GM21717 (cell line): Measurements from ENCODE around the gene SYTL4.

ENCODE experiments used
- ATAC-seq: cut with Tn5 transposase; IDR thresholded peaks from one replicate; pipeline ENCODE4 v1.9.1; 2021; ENCODE audit warnings: mild to moderate bottlenecking, moderate library complexity; ENCODE audit not compliant: unreplicated experiment

The SYTL4 gene

GRCh38 chrX:100695991-100696390 is 35.9 kb downstream of the SYTL4 start:
- no peak for ATAC-seq

- ATAC-seq, result no peak
Measured at GRCh38 chrX:100695302-100695701, 36.6 kb downstream of the SYTL4 start.

- peak; percentile 77 for ATAC-seq
Measured at GRCh38 chrX:100687546-100687945, 44.4 kb downstream of the SYTL4 start.

GRCh38 chrX:100687128-100687527 is 44.8 kb downstream of the SYTL4 start:
- peak; percentile 56 for ATAC-seq

GRCh38 chrX:100685997-100686305 is 46.0 kb downstream of the SYTL4 start:
- no peak for ATAC-seq

DNA sequence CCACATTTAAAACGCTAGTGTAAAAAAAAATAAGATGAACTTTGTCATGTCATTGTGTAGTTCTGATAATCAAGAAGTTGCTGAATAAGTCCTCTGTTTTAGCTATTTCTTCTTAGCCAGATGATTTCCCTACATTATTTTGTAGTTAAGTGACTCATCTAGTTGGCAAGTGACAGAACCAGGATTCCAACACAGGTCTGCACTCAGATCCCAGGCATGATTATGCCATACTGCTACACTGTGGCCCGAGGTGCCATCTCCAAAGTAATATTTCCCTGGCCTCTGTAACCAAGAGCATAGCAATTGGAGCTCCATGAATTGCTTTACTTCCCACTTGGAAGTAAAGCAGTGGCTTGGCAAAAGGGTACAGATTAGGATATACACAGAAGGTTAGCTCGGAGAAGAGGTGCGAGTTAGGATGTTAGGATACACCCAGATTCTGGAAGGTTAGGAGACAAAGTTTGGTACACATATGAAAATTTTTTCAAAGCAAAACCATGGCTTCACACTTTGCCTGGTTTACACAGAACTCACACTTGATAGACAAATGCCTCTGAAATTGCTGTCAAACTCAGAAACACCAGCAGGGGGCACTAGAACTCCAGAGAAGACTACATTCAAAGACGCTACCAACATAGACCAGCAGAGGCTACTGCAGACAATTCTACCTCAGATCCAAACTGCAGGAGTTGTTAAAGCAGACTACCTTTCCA is 46.5 kb downstream of the SYTL4 start:
- ATAC-seq, result peak; percentile 73

DNA sequence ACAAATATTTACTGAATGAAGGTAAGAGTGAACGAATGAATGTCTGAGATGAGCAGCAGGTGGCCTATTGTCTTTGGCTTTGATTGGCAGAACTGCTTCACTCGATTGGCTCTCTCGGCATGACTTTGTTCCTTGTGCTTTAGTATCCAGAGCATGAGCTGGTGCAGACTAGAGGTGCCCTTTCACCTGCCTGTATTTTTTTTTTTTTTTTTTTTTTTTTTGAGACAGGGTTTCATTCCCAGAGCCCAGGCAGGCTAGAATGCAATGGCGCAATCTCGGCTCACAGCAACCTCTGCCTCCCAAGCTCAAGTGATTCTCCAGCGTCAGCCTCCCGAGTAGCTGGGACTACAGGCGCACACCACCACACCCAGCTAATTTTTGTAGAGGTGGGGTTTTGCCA is 49.0 kb downstream of the SYTL4 start:
- ATAC-seq, result no peak

GRCh38 chrX:100681599-100681998 is 50.3 kb downstream of the SYTL4 start:
- no peak for ATAC-seq

DNA sequence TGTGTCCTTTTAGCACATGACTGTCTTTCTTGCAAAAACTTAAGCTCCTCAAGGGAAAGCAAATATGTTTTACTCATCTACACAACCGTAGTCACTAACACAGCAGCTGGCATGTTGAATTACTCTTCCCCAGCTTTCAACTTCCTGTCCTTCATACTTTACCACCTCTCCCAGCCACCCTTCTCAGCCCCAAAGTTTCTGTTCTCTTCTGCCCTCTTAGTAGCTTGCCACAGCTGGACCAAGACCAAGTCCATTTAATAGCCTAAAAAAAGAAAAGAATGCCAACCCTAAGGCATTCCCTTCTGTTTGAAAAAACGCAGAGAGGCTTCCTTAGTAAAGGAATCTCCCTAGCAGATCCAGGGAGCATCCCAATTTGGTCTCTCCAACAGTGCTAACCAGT is 51.2 kb downstream of the SYTL4 start:
- ATAC-seq, result no peak

GRCh38 chrX:100677611-100678181 is 54.2 kb downstream of the SYTL4 start:
- ATAC-seq, result no peak

DNA sequence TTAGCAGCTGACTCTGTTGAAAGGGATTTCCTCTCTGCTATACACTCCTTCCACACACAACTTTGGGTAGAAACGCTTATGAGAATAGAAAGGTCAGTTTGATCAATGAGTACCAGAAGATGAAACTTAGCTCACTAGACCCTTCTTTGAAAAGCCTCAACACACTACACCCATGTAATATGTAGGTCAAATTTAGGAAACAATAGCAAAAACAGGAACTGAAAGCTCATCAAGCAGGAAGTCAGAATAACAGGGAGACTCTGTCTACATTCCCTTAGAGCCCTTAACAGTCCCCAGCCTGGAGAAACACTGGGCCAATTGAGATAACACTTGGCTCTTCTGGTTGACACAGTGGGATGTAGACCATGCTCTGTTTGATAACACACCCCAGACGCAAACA is 57.2 kb downstream of the SYTL4 start:
- no peak for ATAC-seq

DNA sequence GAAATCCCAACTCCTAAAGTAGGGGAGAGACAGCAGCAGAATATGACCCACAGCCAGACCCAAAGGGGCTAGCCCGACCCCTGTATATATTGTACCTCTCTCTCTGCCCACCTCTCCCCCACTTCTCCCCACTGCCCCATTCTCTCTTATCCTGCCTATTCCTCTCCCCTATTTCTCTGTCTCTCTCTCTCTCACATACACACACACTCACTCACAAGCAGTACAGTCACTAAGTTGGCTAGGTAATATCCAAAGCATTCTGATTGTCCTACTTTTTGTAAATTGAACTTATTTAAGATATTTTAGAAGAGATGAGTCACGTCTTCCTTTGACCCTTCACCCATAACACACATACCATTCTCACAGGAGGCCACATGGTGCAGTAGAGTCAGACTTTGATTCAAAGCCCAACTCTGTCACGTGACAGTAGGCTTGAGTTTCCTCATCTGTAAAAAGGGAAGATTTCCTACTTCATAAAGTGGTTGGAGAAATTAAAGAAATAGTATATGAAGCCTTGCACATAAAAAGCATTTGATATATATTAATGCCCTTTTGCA is 58.4 kb downstream of the SYTL4 start:
- ATAC-seq, result no peak

DNA sequence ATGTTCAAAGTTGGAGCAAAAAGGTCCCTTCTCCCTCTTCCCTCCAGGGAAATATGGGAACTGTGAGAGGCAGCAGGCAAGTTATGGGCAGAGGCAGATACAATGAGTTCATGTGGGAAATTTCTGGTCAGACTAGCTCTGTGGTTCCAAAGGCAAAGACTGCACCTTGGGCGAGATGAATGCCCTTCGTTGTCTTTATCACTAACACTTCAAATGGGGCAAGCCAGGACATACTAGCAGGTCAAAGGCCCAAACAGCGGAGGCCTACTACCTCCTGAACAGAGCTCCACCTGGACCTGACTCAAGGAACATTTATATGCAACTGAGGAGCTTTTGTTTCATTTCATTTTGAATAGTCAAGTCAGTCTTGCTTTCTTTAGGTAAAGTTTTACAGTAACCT is 59.0 kb downstream of the SYTL4 start:
- ATAC-seq, result no peak

GRCh38 chrX:100663642-100664041 is 68.3 kb downstream of the SYTL4 start:
- ATAC-seq, result no peak

DNA sequence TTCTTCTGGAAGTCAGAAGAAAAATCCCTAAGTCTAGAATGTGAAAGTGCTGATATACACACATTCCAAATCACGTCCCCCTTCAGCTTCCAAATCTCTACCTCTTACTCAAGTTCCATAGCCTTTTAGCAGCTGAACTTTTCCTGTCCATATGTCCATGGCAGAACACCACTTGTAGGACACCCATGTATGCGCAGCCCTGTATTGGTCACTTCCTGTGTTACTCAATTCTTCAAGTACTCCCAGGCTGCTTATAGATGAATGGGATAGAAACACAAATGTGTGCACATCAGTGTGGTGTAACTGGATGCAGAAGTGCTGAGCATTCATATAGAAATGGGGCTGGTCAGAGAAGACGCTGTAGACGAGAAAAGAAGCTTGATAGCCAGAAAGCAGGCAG is 69.1 kb downstream of the SYTL4 start:
- no peak for ATAC-seq

- no peak for ATAC-seq
Measured at GRCh38 chrX:100662170-100662569, 69.8 kb downstream of the SYTL4 start.

DNA sequence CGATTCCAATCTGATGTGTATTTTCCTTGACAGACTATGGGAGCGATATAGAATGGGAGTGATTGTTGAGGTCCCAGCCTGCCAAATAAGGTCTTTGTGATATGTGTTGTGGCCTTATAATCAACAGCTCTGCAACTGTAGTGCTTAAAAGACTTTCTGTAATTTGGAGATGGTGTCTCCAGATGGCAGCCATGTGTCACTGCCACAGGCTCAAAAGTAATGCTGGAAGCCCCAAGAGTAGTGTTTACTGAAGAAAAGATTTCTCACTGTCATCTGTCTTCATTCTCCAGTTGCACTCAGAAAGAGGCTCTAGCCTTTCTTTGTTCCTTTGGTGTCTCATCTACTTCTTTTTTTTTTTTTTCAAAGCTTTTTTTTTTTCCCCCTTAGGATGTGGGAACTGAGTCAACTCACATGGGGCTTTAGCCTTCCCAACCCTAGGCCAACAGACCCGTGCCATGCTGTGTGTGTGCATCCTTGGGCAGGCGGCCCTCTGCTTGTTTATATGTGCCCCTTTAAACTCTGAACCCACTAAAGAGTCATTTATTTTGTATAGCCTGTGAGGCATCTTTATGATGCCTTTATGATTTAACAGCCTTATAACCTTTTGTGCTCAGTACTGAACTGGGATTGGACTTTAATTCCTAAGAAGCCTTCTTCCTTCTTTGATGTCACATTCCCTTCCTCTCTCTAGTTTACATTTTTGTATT is 72.3 kb downstream of the SYTL4 start:
- no peak for ATAC-seq

GRCh38 chrX:100658941-100659381 is 73.0 kb downstream of the SYTL4 start:
- ATAC-seq, result no peak

GRCh38 chrX:100654261-100654660 is 77.7 kb downstream of the SYTL4 start:
- no peak for ATAC-seq

- ATAC-seq, result no peak
Measured at GRCh38 chrX:100652266-100652665, 79.7 kb downstream of the SYTL4 start.

DNA sequence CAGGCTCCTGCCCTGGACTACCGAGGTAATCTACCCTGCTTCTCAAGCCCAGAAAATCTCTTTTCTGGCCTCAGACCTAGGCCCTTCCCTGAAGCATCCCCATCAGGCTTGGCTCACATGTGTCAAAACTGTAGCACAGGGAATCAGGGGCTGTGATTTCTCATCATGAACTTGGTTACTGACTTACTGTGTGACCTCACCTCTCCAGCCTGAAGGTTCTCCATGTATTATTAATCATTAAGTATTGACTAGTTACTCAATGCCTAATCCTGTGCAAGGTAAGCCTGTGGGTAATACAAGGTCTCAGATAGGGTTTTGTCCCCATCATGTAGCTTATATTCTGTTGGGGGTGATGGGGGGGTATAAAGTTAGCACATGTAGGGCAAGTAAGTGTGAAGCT is 81.1 kb downstream of the SYTL4 start:
- no peak for ATAC-seq
